GM23338 (cell line): ENCODE data around the gene DYSF.

Experiments
- CREB1 ChIP-seq: fragments of 250-450 bp; sonication (Bioruptor Pico); IDR thresholded peaks from 2 replicates; pipeline ENCODE4 v1.5.0; 2020; ENCODE audit warnings: low read depth, mild to moderate bottlenecking, moderate library complexity
- EZH2 ChIP-seq: fragments of 200-600 bp; sonication (generic); IDR thresholded peaks from one replicate; pipeline ENCODE4 v1.8.0; 2017; ENCODE audit warnings: antibody characterized with exemption, mild to moderate bottlenecking, low read depth; ENCODE audit not compliant: unreplicated experiment
- EZH2phosphoT487 ChIP-seq: fragments of 200-600 bp; sonication (generic); IDR thresholded peaks from one replicate; pipeline ENCODE4 v1.8.1; 2018; ENCODE audit warnings: antibody characterized with exemption; ENCODE audit not compliant: unreplicated experiment
- JUNB ChIP-seq: IDR thresholded peaks from one replicate; pipeline ENCODE4 v1.6.1; 2016; ENCODE audit warnings: antibody characterized with exemption; ENCODE audit not compliant: unreplicated experiment
- NANOG ChIP-seq: IDR thresholded peaks from 2 replicates; pipeline ENCODE4 v1.6.1; 2016; ENCODE audit warnings: antibody characterized with exemption, borderline replicate concordance
- POLR2AphosphoS5 ChIP-seq: IDR thresholded peaks from 2 replicates; pipeline ENCODE4 v1.6.1; 2016; ENCODE audit warnings: antibody characterized with exemption, low read depth
- STAT1 ChIP-seq: IDR thresholded peaks from one replicate; pipeline ENCODE4 v1.6.1; 2016; ENCODE audit warnings: antibody characterized with exemption; ENCODE audit not compliant: unreplicated experiment
- ZNF114 ChIP-seq: fragments of 250-450 bp; sonication (Bioruptor Pico); IDR thresholded peaks from 2 replicates; pipeline ENCODE4 v1.5.0; 2020; ENCODE audit warnings: mild to moderate bottlenecking, moderate library complexity
- TF ChIP-seq, protein P1 (sequence below), 2 experiments: fragments of 200-600 bp in 1 of 2; sonication (generic) in 1 of 2; conservative IDR thresholded peaks; 2 replicates each; pipeline versions ENCODE4 v1.5.1 to v1.6.1; 2016 to 2017; ENCODE audit warnings: antibody characterized with exemption in 2 of 2, low read depth in 2 of 2, mild to moderate bottlenecking in 2 of 2, moderate library complexity in 1 of 2
- TF ChIP-seq, protein P2 (sequence below): IDR thresholded peaks from one replicate; pipeline ENCODE4 v1.6.1; 2018; ENCODE audit warnings: antibody characterized with exemption; ENCODE audit not compliant: unreplicated experiment
- TF ChIP-seq, protein P3 (sequence below): IDR thresholded peaks from 2 replicates; pipeline ENCODE4 v1.6.1; 2016; ENCODE audit warnings: antibody characterized with exemption

DNA sequence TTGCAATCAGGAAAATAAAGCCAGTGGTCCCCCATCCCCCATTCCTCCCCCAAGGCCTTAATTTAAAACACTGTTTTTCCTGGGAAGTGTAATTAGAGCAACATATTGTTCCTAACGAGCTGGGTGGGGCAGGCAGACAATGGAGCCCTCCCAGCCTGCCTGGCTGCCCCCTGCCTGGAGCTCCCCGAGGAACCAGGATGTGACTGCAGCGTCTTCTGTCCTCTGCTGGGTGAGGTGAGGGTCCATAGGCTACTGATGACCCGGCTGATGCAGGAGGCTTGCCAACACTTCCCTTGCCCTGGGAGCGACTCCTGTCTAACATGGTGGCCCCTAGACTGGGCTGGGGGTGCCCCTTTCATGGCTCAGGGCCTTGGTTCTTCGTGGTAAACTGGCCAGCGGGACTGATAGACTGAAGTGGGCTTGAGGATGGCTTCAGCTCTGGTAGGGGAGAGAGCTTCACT is 152.4 kb downstream of the DYSF start:
- TF ChIP-seq EZH2 (no peak), CREB1 (CRISPR knock-in tag) (no peak), EZH2phosphoT487 (no peak), NANOG (no peak), POLR2AphosphoS5 (no peak), ZNF114 (no peak), JUNB (no peak), STAT1 (no peak)
- TF ChIP-seq, protein P1, sequence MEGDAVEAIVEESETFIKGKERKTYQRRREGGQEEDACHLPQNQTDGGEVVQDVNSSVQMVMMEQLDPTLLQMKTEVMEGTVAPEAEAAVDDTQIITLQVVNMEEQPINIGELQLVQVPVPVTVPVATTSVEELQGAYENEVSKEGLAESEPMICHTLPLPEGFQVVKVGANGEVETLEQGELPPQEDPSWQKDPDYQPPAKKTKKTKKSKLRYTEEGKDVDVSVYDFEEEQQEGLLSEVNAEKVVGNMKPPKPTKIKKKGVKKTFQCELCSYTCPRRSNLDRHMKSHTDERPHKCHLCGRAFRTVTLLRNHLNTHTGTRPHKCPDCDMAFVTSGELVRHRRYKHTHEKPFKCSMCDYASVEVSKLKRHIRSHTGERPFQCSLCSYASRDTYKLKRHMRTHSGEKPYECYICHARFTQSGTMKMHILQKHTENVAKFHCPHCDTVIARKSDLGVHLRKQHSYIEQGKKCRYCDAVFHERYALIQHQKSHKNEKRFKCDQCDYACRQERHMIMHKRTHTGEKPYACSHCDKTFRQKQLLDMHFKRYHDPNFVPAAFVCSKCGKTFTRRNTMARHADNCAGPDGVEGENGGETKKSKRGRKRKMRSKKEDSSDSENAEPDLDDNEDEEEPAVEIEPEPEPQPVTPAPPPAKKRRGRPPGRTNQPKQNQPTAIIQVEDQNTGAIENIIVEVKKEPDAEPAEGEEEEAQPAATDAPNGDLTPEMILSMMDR (conservative IDR thresholded peaks at IDR 0.05; ENCODE audit: low read depth in 2 of 2), result no peak
- TF ChIP-seq, protein P2, sequence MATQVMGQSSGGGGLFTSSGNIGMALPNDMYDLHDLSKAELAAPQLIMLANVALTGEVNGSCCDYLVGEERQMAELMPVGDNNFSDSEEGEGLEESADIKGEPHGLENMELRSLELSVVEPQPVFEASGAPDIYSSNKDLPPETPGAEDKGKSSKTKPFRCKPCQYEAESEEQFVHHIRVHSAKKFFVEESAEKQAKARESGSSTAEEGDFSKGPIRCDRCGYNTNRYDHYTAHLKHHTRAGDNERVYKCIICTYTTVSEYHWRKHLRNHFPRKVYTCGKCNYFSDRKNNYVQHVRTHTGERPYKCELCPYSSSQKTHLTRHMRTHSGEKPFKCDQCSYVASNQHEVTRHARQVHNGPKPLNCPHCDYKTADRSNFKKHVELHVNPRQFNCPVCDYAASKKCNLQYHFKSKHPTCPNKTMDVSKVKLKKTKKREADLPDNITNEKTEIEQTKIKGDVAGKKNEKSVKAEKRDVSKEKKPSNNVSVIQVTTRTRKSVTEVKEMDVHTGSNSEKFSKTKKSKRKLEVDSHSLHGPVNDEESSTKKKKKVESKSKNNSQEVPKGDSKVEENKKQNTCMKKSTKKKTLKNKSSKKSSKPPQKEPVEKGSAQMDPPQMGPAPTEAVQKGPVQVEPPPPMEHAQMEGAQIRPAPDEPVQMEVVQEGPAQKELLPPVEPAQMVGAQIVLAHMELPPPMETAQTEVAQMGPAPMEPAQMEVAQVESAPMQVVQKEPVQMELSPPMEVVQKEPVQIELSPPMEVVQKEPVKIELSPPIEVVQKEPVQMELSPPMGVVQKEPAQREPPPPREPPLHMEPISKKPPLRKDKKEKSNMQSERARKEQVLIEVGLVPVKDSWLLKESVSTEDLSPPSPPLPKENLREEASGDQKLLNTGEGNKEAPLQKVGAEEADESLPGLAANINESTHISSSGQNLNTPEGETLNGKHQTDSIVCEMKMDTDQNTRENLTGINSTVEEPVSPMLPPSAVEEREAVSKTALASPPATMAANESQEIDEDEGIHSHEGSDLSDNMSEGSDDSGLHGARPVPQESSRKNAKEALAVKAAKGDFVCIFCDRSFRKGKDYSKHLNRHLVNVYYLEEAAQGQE, result no peak
- TF ChIP-seq, protein P3, sequence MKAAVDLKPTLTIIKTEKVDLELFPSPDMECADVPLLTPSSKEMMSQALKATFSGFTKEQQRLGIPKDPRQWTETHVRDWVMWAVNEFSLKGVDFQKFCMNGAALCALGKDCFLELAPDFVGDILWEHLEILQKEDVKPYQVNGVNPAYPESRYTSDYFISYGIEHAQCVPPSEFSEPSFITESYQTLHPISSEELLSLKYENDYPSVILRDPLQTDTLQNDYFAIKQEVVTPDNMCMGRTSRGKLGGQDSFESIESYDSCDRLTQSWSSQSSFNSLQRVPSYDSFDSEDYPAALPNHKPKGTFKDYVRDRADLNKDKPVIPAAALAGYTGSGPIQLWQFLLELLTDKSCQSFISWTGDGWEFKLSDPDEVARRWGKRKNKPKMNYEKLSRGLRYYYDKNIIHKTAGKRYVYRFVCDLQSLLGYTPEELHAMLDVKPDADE, result no peak
